Transverse colon (tissue), 3 donors: ENCODE measurements around the gene CRKL.

Source experiments
- POLR2A ChIP-seq: fragments of 450-650 bp; IDR thresholded peaks from one replicate; pipeline ENCODE4 v1.6.1; 2016; ENCODE audit warnings: antibody characterized with exemption, mild to moderate bottlenecking, moderate library complexity
- TF ChIP-seq, protein P1 (sequence below), 5 experiments: fragments of 200-600 bp in 3 of 5; fragments of 450-650 bp in 2 of 5; sonication (generic) in 3 of 5; IDR thresholded peaks; 1 replicate in 2 of 5; 2 replicates in 3 of 5; pipeline ENCODE4 v1.5.1; 2016 to 2017; ENCODE audit warnings: antibody characterized with exemption in 5 of 5, inconsistent platforms in 3 of 5, mild to moderate bottlenecking in 2 of 5, moderate library complexity in 1 of 5

GRCh38 chr22:20994902-20995241 lies 77.7 kb downstream of the CRKL start:
- TF ChIP-seq, protein P1, sequence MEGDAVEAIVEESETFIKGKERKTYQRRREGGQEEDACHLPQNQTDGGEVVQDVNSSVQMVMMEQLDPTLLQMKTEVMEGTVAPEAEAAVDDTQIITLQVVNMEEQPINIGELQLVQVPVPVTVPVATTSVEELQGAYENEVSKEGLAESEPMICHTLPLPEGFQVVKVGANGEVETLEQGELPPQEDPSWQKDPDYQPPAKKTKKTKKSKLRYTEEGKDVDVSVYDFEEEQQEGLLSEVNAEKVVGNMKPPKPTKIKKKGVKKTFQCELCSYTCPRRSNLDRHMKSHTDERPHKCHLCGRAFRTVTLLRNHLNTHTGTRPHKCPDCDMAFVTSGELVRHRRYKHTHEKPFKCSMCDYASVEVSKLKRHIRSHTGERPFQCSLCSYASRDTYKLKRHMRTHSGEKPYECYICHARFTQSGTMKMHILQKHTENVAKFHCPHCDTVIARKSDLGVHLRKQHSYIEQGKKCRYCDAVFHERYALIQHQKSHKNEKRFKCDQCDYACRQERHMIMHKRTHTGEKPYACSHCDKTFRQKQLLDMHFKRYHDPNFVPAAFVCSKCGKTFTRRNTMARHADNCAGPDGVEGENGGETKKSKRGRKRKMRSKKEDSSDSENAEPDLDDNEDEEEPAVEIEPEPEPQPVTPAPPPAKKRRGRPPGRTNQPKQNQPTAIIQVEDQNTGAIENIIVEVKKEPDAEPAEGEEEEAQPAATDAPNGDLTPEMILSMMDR (IDR thresholded peaks at IDR 0.05): no peak
- no peak for TF ChIP-seq POLR2A
